ENCODE data around the gene AFMID. TPM values are rescaled to one million over a fixed set of nuclear protein-coding genes. Genes with fewer than 3 reads are reported as not detected.
A peak's percentile ranks its signal among the peaks of the same experiment; 100 is the strongest.

AFMID gene
- total and polyA plus RNA-seq, 9 of the 15 experiments (the other 6 are each of a cell fraction or from before 2014, with no cell fraction given) = 62.1 to 188 (median 74.4) TPM

DNA sequence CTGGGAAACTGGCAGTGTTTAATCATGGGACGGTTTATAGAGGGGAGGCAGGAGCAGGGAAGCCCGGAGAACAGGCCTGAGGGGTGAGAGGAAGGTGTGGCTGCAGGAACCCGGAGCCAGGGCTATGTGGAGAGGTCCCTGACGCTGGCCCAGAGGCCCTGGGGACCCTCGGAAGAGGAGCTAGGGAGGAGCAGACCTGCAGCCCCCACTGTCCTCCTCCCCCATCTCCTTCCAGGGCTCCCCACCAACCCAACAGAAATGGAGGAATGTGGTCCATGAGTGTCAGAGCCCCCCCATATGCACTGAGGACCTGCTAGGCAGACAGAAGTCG lies 64.6 kb downstream of the AFMID start (continued):
- TF ChIP-seq, protein P1, sequence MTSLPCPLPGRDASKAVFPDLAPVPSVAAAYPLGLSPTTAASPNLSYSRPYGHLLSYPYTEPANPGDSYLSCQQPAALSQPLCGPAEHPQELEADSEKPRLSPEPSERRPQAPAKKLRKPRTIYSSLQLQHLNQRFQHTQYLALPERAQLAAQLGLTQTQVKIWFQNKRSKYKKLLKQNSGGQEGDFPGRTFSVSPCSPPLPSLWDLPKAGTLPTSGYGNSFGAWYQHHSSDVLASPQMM (CRISPR knock-in tag; IDR thresholded peaks at IDR 0.05) = no peak

GRCh38 chr17:78252111-78252634 lies 65.0 kb downstream of the AFMID start:
- CTCF ChIA-PET (ENCODE audit: low intra/inter-chr PET ratio) = interaction anchor here (2.7 to 3.2 kb wide), 2 partner anchors 139 to 170 kb away, joined by 19 to 37 read pairs; no protein-coding TSS in a partner anchor
- Histone ChIP-seq H3K4me3 (no peak overlapping the region), H3K27me3 (ENCODE audit: control insufficient read depth in 2 of 2, insufficient read depth in 2 of 2, low read length in 2 of 2) (no peaks in the 10 kb centered on the region), H3K36me3 (ENCODE audit: control insufficient read depth, insufficient read depth, low read length) (no peaks in the 10 kb centered on the region), H3K79me2 (ENCODE audit: control insufficient read depth, insufficient read depth, low read length) (peaks cover 11% of the 10 kb centered on the region), H3K4me1 (replicated peaks in 1 of 2; ENCODE audit: control insufficient read depth in 2 of 2, insufficient read depth in 2 of 2, low read length in 2 of 2) (peaks cover 38 to 90% of the 10 kb centered on the region in 2 experiments), H2AFZ (ENCODE audit: low read depth, low read length) (no peak overlapping the region), H3K9me3 (replicated peaks; ENCODE audit: control insufficient read depth, insufficient read depth, low read depth, low read length) (no peaks in the 10 kb centered on the region), H3K27ac (ENCODE audit: extremely low read depth, low read depth, low read length) (no peak overlapping the region), H3K9me1 (ENCODE audit: control insufficient read depth, insufficient read depth, low read length) (no peaks in the 10 kb centered on the region), H4K20me1 (replicated peaks; ENCODE audit: control insufficient read depth, insufficient read depth, low read length) (no peaks in the 10 kb centered on the region), H3K4me2 (ENCODE audit: insufficient read depth, low read length) (no peak overlapping the region), H3K9ac (ENCODE audit: insufficient read depth in 1 of 2, low read depth in 2 of 2, low read length in 2 of 2) (peak overlapping the region in 1 of 2 experiments; percentile 80; a peak in 2 of 4 replicates)
- TF ChIP-seq POLR2G (IDR thresholded peaks at IDR 0.05; ENCODE audit: low read depth, low read length) = peak; percentile 48; the same call in 1 of the 2 replicates
- TF ChIP-seq EZH2 (IDR thresholded peaks at IDR 0.05; ENCODE audit: borderline replicate concordance, low read depth, low read length) = no peak
- 0 out of 2 replicates have a peak, but pooled peaks have one; percentile 20 for TF ChIP-seq DMBX1 (CRISPR knock-in tag; IDR thresholded peaks at IDR 0.05; ENCODE audit: borderline replicate concordance)
- TF ChIP-seq SIN3A (IDR thresholded peaks at IDR 0.05; ENCODE audit: borderline replicate concordance in 2 of 2, control insufficient read depth in 1 of 2, low read depth in 2 of 2, low read length in 2 of 2) = no peak
- TF ChIP-seq ZNF311 (CRISPR knock-in tag; IDR thresholded peaks at IDR 0.05) = peak; percentile 15; the same call in 1 of the 2 replicates
- no peak for ATAC-seq
- in situ Hi-C loops (cut with MboI) (no loop called here), intact Hi-C loops (cut with micrococcal nuclease) (loop anchor here (2.0 kb wide), 1 partner anchor 171 kb away; no protein-coding TSS in a partner anchor)
- no peak for DNase-seq (ENCODE audit: extremely low read depth in 1 of 4, low spot score in 3 of 4)
- 68% methylated on average over 12 of the region's 12 CpGs for WGBS (ENCODE audit: insufficient coverage, low coverage, missing lambda C conversion rate)
- POLR2A ChIA-PET = no interaction called here
- FAIRE-seq = no peak
- no TSS peak for BruUV-seq (replicated peaks)
